T-helper 22 cell (primary cell): ENCODE data around the gene RBFOX2.
"Not testable (repeated sequence)": the region's sequence is repeated elsewhere in the genome, so short reads cannot be mapped to it uniquely, and the experiment has no call there.

Experiments
- DNase-seq: peaks from one replicate; pipeline ENCODE4 v3.0.0-alpha.2; 2020; ENCODE audit warnings: low read depth

The RBFOX2 gene

DNA sequence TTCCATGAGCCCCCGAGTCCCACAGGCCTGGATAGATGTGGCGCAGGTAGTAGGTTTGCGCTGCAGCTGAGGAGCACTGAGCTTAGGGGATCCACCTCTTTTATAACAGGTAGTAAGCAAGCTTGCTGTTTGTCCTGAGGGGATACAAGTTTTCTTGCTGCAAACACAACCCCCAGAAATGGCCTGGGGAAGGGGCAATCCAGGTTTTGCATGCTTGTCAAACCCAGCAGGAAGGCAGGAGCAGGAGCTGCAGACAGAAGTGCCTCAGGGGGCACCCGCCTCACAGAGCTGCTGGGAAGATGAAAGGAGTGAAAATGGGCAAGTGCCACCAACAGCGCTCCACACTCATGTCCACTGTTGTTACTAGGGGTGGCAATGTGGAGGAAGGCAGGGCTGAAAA, 292.5 kb downstream of the RBFOX2 start:
- no peak for DNase-seq

DNA sequence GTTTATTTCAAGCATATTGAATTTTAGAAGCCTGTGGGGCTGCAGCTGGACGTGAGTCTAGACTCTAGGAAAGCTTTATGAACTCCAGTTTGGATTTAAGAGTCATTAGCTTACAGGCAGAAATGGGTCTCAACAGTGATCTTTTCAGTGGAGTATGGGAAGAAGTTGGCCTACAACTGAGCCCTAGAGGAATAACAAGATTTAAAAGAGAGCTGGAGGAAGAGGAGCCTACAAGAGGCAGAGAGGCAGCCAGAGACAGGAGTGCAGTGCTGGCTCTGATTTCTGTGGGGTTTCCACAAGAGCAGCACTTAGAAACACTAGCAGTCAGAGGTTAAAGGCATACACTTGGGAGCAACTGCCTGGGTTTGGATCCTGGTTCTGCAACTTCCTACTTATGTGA, 293.1 kb downstream of the RBFOX2 start:
- DNase-seq, result no peak

DNA sequence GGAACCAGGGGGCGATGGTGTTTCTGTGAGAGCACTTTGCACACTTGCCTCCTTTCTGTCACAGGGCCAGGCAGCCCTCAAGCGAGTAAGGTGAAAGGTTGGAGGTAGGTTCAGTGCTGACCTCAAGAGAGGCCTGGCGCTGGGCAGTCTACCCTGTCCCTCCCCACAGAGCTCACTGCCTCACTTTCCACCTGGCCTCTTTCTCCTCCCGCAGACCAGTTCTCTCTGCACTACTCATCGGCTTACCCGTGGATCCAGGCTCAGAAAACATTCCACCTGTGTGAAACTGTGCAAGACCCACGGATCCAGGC, 294.2 kb downstream of the RBFOX2 start:
- no peak for DNase-seq

DNA sequence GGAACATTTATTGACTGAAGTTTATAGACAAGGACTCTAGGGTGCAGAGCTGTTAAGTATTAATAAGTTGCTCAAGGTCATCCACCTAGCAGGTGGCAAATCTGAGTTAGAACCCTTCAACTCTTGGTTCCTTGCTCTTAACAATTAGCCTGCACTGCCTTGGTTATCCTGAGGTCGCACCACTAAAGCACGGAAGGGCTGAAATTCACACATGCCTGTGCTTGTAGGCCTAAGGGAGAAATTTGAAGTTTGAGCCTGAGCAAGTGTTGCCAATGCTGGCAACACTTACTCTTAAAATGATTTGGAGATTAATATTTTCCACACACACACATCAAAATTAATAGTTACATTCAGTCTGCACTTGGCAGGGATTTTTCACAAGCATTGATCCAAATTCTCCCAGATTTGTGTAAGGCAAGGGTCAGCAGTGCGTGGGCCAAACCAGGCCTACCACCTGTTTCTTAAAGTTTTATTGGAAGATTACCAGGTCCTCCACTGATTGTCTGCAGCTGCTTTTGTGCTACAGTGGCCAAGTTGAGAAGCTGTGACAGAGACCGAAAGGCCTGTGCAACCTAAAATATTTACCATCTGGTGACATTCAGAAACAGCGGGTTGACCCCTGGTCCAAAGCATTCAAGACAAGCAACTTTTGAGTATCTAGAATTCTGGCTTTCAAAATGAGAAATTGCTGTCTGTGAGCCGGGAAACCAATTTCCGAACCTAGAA, 294.7 kb downstream of the RBFOX2 start:
- DNase-seq, result no peak

DNA sequence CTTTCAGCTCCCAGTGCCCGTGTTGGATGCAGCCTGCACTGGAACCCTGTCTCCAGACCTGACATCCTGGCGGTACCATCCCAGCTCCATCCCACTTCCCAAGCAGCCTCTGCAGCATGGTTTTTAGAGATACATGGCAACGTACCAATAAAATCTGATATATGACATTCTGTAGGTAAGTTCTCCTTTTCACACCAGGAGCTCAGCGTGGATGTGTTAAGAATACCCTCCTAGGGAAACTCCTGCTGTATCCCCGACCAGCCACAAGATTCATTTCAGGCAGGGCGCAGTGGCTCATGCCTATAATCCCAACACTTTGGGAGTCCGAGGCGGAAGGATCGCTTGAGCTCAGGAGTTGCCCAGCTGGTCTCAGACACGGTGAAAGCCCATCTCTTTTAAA, 295.6 kb downstream of the RBFOX2 start:
- no peak for DNase-seq

DNA sequence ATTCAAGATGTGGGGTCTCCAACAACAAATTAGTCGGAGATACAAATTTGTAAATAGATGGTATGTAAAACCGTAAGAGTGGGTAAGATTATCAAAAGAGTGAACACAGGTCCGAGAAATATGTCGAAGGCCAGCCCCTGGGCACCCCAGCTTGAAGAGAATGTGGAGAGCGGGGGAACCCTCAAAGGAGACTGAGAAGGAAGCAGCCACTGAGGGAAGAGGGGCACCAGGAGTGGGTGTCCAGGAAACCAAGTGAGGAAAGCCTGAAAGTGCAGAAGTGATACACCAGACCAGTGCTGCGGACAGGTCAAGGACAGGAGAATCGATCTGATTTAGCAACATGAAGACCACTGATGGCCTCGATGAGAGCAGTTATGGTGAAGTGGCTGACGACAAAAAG, 296.5 kb downstream of the RBFOX2 start:
- DNase-seq, result no peak

DNA sequence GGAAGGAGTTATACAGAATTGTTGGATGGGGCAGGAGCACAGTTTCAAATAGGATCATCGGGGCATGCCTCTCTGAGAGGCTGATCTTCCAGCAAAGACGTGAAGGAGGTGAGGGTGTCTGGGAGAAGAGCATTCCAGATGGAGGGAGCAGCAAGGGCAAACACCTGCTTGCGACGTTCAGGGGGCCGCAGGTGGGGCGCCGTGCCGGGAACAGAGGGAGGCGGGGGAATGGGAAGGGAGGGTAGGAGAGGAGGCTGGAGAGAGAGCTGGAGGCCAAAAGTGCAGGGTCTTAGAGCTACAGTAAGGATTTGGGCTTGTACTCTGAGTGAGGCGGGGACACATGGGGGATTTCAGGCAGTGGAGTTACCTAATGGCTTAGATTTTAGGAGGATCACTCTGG, 297.3 kb downstream of the RBFOX2 start:
- DNase-seq, result no peak

DNA sequence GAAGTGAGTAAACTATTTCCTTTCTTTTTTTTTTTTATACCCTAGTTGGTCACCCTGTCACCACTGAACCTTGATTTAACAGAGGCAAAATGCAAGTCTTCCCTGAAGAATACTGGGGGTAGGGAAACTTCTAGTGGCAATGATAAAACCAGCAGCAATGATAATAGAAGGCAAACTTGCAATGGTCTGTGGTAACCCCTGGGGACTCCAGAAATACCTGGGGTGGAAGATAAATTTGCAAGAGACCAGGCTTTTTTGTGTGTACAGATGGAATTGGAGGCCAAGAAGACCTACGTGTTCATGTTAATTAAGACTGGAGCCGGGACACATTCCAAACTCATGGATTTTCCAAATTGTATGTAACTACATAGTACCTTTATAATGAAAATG, 299.3 kb downstream of the RBFOX2 start:
- DNase-seq, result no peak

DNA sequence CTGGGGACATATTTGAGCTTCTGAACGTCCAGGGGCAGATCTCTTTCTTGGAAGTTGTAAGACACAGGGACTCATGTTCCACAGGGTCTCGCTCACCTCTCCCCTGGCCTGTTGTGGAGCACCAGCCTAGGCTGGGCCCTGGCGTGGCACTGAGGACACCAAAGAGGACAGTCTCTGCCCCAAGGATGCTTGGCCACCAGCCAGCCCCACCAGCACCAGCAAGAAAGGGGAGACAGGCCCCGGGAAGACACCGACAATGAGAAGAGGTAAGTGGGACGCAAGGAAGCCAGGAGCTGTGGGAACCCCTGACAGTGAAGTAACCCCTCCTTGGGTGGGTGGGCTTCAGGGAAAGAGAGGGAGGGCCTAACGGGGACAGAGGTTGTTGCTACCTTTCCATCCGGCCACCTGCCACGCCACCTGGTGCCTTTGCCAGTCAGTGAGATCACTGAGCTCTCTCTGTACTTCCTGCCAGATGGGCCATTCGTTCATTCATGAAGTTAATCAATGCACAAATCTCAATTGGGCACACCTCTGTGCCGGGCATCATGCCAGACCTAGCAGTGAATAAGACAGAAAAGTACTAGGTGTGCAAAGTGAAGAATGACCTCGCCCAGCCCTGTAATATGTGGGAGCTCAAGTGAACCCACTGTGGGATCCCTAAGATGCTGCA, 299.9 kb downstream of the RBFOX2 start:
- DNase-seq, result no peak

DNA sequence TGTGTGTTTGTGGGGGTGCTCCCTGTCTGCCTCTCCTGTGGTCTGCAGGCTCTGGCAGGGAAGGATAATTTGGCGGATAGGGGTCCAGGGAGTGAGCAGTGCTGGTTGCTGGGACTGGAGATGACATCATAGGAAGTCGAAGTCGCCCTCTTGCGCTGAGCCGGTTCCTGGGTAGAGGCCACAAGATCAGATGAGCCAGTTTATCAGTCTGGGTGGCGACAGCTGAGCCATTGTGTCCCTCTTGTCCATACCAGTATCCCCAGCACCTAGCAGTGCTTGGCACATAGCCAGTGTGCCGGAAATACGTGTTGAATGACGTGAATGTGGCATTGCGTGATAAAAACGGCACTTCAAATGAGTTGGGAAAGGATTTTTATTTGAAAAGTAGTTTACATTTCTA, 301.2 kb downstream of the RBFOX2 start:
- DNase-seq, result no peak

DNA sequence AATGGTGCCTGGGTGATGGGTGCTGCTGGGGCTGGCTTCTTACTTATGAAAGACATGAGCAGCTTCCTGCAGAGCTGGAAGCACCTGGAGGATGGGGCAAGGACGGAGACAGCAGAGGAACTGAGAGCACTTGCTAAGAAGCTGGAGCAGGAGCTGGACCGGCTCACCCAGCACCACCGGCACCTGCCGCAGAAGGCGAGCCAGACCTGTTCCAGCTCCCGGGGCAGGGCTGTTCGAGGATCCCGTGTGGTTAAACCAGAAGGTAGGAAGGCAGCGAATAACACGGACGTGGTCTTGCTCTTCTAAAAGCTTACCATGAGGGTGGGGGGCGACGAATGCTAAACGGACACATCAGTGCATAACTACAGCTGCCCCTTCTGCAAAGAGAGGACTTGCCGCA, 301.7 kb downstream of the RBFOX2 start:
- DNase-seq, result no peak

DNA sequence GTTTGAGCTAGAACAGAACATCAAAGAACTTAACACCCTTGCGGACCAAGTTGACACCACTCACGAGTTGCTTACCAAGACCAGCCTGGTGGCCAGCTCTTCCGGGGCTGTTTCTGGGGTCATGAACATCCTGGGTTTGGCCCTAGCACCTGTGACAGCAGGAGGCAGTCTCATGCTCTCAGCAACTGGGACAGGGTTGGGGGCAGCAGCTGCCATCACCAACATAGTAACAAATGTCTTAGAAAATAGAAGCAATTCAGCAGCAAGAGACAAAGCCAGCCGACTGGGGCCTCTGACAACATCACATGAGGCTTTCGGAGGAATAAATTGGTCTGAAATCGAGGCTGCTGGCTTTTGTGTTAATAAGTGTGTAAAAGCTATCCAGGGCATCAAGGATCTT, 302.2 kb downstream of the RBFOX2 start:
- no peak for DNase-seq

DNA sequence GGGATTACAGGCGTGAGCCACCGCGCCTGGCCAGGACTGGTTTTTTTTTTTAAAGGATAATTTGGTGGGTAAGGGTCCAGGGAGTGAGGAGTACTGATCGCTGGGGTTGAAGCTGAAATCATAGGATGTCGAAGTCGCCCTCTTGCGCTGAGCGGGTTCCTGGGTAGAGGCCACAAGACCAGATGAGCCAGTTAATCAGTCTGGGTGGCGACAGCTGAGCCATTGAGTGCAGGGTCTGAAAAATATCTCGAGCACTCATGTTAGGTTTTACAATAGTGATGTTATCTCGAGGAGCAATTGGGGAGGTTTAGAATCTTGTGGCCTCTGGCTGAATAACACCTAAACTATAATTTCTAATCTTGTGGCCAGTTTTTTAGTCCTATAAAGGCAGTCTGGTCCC, 303.1 kb downstream of the RBFOX2 start:
- no peak for DNase-seq

DNA sequence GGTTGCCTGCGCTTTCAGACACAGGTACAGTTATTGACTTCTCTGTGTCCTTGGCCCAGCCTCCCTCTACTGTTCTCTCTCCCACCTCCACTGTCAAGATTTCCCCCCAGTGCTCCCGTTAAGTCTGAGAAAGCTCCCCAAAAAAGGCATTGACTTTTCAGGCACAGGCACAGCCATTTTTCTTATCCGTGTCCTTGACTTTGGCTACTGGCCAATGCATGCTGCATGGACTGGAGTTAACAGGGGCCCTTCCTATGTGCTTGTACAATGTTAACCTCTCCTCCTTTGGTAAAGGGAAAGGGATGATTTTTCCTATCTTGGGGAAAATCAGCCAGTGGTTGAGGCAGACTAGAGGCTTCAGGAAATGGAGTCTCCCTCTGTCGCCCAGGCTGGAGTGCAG, 306.7 kb downstream of the RBFOX2 start:
- no peak for DNase-seq

DNA sequence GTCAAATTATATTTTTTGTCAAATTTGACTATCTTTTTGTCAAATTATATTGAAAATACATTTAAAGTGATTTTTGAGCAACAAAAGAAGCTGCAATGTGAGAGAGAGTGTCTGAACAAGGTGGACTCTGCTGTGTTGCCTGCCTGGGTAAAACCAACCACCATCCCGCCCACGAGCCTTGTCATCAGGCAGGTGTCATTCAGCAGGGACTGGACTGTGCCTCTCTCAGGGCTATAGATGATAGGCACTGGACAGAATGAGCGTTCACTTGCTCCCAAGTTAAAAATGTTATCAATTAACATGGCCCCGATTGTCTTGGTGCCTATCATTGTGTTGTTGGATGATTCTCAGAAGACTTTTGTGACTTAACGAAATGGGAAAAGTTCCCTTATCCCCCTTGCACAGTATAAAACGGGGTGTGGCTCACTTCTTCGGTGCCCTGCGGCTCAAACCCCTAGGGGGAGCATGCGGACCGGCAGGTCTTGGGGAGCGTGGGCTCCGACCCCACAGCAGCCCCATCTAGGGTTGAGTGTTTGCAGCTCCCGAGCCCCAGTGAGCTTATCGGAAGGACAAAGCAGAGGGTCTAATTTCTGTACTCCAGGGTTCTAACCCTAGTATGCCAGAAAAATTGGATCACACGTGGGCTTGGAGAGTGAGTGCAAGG, 309.3 kb downstream of the RBFOX2 start:
- DNase-seq, result no peak

DNA sequence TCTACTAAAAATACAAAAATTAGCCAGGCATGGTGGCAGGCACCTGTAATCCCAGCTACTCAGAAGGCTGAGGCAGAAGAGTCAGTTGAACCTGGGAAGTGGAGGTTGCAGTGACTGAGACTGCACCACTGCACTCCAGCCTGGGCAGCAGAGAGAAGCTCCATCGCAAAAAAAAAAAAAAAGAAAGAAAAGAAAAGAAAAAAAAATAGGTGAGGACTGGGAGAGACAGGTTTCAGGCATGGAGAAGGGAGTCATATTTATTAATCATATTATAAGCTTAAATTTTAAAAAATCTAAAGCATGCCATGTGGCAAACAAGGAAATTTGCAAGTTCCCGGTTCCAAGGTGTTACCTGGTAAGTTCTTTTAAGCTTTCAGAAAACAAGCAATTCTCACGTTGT, 311.1 kb downstream of the RBFOX2 start, which contains the start of gene APOL5:
TSS of gene APOL5 (plus strand) at position 301 of the 400 bp plus-strand sequence. CDS start at position 301, 0 bp downstream.
- DNase-seq, result no peak

DNA sequence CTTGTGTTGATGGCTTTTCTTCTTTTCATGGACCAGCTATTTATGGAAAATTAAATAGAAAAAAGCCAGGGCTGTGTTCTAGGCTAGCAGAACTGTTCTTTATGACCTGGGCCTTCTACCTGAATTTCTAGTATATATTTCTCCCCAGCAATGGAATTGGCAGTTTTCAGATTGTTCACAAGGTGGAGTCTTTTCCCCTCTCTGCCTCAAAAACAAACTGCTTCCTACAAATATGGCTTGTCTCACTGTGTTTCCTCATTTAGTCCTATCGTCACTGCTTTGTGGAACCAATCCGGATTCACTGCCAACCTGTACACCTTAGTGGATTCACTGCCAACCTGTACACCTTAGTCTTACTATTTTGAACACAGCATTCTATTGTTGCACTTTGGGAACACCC, 316.0 kb downstream of the RBFOX2 start:
- DNase-seq, result no peak

DNA sequence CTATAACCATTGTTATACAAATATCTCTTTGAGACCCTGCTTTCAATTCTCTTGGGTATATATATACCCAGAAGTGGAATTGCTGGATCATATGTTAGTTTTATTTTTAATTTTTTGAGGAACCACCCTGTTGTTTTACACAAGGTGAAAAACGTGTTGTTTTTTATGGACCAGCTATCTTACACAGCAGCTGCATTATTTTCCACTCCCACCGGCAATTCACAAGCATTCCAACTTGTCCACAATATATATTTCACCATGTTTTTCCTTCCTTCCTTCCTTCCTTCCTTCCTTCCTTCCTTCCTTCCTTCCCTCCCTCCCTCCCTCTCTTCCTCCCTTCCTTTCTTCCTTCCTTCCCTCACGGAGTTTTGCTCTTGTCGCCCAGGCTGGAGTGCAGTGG, 317.3 kb downstream of the RBFOX2 start:
- no peak for DNase-seq

DNA sequence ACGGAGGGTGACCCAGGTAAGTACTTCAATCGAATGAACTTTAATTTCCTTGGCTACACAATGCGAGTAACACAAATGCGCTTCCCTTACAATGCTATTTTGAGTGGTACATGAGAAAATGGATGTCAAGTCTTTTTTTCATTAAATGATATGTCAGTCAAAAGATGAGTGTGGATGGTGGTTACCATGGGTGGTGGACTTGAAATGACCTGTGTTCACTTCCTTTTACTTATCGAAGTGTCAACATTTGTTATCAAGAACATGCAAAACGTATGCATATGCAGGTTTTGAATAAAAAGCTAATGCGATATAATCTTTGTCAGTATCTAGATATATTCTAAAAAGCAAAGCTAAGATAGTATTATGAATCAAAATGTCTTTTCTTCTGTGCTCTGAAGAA, 319.7 kb downstream of the RBFOX2 start:
- no peak for DNase-seq

DNA sequence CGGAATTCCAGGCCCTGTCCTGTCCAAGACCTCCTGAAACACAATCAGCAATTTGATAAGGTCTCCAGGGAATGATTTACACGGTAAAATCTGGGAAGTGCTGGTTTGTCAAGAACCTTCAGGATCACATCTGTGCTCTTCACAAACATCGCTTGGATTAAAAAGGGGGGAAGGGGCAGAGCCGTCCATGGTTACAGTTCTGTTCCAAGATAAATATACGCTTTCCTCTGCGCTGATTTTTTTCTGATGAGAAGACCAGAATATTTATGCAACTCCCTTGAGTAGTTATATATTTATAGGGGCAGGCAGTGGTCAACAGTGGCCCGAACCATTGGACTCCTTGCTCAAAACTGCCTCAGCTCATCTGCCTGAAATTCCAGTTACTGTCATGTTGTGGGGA, 320.2 kb downstream of the RBFOX2 start:
- no peak for DNase-seq

DNA sequence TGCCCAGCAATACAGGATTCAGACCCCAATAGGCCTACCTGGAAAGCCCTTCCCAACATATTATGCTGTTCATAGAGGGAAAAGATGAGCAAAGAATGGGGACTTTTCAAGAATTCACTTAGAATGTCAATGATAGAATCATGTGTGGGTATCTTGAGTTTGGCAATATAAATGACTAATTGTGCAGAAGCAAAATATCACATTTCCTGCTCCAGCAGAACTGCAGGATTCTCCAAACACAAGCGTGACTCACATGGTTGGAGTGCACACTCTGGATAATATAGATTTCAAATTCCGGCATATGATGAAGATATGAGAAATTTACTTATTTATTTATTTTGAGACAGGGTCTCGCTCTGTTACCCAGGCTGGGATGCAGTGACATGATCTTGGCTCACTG, 323.5 kb downstream of the RBFOX2 start:
- DNase-seq, result no peak

DNA sequence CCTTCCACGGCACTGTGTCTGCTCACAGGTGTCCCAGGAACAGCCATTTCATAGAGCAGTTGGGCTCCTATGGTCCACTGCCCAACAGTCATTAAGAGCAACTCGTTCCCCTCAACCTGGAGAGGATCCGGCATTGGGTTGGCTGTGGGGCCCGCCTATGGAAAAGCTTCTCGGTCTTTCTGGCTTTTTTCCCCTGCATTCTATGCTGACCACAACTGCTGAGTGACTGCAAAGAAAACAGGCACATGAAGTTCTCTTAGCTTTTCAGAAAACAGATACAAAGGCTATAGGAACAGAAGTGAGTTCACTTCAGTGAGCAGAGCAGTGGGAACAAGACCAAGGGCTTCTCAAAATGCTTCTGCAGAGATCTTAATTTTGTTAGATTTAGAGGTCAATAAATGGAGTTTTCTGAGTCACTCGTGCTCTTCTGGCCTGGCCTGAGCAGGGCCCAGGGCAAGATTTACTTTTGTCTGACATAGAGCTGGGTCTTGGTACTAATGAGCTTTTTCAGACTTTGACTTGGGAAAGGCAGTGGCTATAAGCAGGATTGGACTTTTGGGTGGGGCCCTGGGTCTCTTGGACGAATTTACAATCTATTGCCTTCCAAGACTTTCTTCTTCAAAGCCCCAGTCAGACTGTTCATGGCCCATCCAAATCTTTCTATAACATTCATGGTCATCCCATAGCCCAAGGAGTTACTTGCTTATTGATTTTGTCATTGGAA, 324.6 kb downstream of the RBFOX2 start:
- no peak for DNase-seq

DNA sequence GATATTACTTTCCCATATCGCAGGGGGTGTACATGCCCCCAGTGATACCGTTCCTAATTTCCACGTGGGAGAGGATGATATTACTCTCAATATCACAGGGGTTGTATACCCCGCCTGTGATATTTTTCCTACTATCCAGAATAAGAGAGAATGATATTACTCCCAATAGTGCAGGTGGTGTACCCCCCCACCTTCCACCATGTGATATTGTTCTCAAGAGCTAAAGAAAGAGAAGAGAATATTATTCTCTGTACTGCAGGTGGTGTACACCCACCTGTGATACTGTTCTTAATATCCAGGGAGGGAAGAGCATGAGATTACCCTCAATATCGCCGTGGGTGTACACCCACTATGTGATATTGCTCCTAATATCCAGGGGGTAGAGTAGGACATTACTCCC, 328.8 kb downstream of the RBFOX2 start:
- not testable (repeated sequence) for DNase-seq
